DND-41 (cell line): ENCODE results near the gene ST6GALNAC3.

Source experiments
- ATAC-seq: fragments of 200-7000 bp; cut with Tn5 transposase; 3 replicates; pipeline ENCODE4 v1.9.1; 2021; ENCODE audit warnings: low read depth; ENCODE audit not compliant: insufficient read depth
- DNase-seq: peaks from one replicate; pipeline ENCODE4 v3.0.0-alpha.2; 2020
- H2AFZ ChIP-seq: 2 replicates; pipeline ENCODE4 v1.6.0; 2012; ENCODE audit warnings: low read depth, low read length
- H3K27ac ChIP-seq: 2 replicates; pipeline ENCODE4 v1.5.1; 2012; ENCODE audit warnings: low read length, inconsistent platforms
- H3K27me3 ChIP-seq: fragments of 200-600 bp; sonication (generic); 2 replicates; pipeline ENCODE4 v1.6.0; 2012; ENCODE audit warnings: low read length, mild to moderate bottlenecking, inconsistent platforms; ENCODE audit not compliant: insufficient read depth, poor library complexity
- H3K36me3 ChIP-seq: 2 replicates; pipeline ENCODE4 v1.5.1; 2012; ENCODE audit warnings: low read length, inconsistent platforms; ENCODE audit not compliant: insufficient read depth
- H3K4me1 ChIP-seq: 2 replicates; pipeline ENCODE4 v1.5.1; 2012; ENCODE audit warnings: mild to moderate bottlenecking, low read length; ENCODE audit not compliant: insufficient read depth
- H3K4me2 ChIP-seq: 2 replicates; pipeline ENCODE4 v1.6.0; 2012; ENCODE audit warnings: mild to moderate bottlenecking, moderate library complexity, low read length, inconsistent platforms; ENCODE audit not compliant: insufficient read depth
- H3K4me3 ChIP-seq, 2 experiments: fragments of 200-600 bp in 1 of 2; shearing (Covaris generic) in 1 of 2; 2 replicates each; pipeline ENCODE4 v1.5.1; 2012 to 2016; ENCODE audit warnings: inconsistent platforms in 2 of 2, low read length in 2 of 2, mild to moderate bottlenecking in 2 of 2, low read depth in 1 of 2, moderate library complexity in 1 of 2
- H3K79me2 ChIP-seq: 2 replicates; pipeline ENCODE4 v1.6.0; 2012; ENCODE audit warnings: low read length, inconsistent platforms; ENCODE audit not compliant: insufficient read depth
- H3K9ac ChIP-seq: 2 replicates; pipeline ENCODE4 v1.6.0; 2012; ENCODE audit warnings: low read depth, mild to moderate bottlenecking, inconsistent platforms, low read length, moderate library complexity
- H3K9me3 ChIP-seq: 2 replicates; pipeline ENCODE4 v1.5.1; 2012; ENCODE audit warnings: low read length, moderate library complexity, mild to moderate bottlenecking, inconsistent platforms; ENCODE audit not compliant: insufficient read depth, severe bottlenecking
- H4K20me1 ChIP-seq: 2 replicates; pipeline ENCODE4 v1.6.0; 2012; ENCODE audit warnings: low read length; ENCODE audit not compliant: insufficient read depth
- CTCF ChIP-seq: IDR thresholded peaks from 2 replicates; pipeline ENCODE4 v1.5.1; 2012; ENCODE audit warnings: borderline replicate concordance, low read length, moderate library complexity, mild to moderate bottlenecking; ENCODE audit not compliant: poor library complexity, severe bottlenecking; ENCODE audit errors: extremely low read depth
- EZH2 ChIP-seq: IDR thresholded peaks from 3 replicates; pipeline ENCODE4 v1.6.1; 2012; ENCODE audit warnings: borderline replicate concordance, low read depth, mild to moderate bottlenecking, moderate library complexity, low read length, inconsistent platforms; ENCODE audit not compliant: severe bottlenecking

The ST6GALNAC3 gene

DNA sequence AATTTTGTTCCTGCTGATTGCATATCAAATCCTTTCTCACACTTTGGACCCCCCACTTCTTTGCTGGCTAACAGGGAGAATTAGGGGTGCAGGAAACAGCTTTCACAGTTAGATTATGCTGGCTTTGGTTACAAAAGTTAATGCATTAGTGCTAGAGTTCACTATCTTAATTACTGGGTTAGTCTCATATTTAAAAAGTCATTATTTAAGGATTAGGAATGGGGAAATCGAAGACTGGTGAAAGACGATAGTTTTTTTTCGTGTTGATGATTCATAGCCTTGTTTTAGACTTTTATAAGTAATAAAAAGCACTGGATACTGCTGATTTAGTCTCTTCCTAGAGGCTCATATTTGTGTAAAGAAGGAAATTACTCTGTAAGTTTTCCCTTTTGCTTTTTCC, 11.6 kb downstream of the ST6GALNAC3 start:
- TF ChIP-seq EZH2, result no peak
- TF ChIP-seq CTCF, result no peak
- H3K4me2 ChIP-seq, result no peak overlapping the region
- no peak overlapping the region for H3K9ac ChIP-seq
- no peak overlapping the region for H2AFZ ChIP-seq
- no peaks in the 10 kb centered on the region for H3K79me2 ChIP-seq
- no peaks in the 10 kb centered on the region for H3K9me3 ChIP-seq
- H4K20me1 ChIP-seq, result no peaks in the 10 kb centered on the region
- H3K4me3 ChIP-seq, result no peak overlapping the region
- no peak overlapping the region for H3K27ac ChIP-seq
- ATAC-seq (no peak), DNase-seq (no peak)
- H3K36me3 ChIP-seq, result no peaks in the 10 kb centered on the region
- H3K27me3 ChIP-seq, result no peaks in the 10 kb centered on the region
- H3K4me1 ChIP-seq, result no peaks in the 10 kb centered on the region

DNA sequence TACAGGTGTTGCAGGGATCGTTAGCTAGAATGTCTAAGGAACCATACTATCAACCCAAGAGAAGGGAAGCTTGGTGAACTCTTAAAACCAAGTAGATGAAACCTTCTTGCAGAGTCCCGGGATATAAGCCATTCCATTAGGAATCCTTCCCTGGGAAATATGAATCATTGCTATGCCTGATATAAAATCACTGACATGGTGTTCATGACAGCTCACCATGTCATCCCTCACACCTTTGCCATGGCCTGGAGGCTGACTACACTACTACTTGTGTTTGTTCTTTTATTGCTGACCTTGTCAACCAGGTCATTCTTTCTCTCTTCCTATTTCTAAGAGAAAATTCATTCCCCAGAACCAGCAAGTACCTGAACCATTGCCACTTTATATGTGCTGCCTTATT, 12.1 kb downstream of the ST6GALNAC3 start:
- ATAC-seq (no peak), DNase-seq (no peak)
- Histone ChIP-seq H2AFZ (no peak overlapping the region), H3K27me3 (no peaks in the 10 kb centered on the region), H3K4me2 (no peak overlapping the region), H3K79me2 (no peaks in the 10 kb centered on the region), H3K36me3 (no peaks in the 10 kb centered on the region), H3K9ac (no peak overlapping the region), H4K20me1 (no peaks in the 10 kb centered on the region), H3K4me1 (no peaks in the 10 kb centered on the region), H3K9me3 (no peaks in the 10 kb centered on the region), H3K4me3 (no peak overlapping the region), H3K27ac (no peak overlapping the region)
- TF ChIP-seq EZH2 (no peak), CTCF (no peak)

- ATAC-seq (no peak), DNase-seq (no peak)
- Histone ChIP-seq H3K79me2 (no peaks in the 10 kb centered on the region), H3K4me3 (no peak overlapping the region), H3K27me3 (no peaks in the 10 kb centered on the region), H3K4me1 (no peaks in the 10 kb centered on the region), H3K4me2 (no peak overlapping the region), H3K9me3 (no peaks in the 10 kb centered on the region), H2AFZ (no peak overlapping the region), H3K9ac (no peak overlapping the region), H4K20me1 (no peaks in the 10 kb centered on the region), H3K27ac (no peak overlapping the region), H3K36me3 (no peaks in the 10 kb centered on the region)
- no peak for TF ChIP-seq CTCF
- TF ChIP-seq EZH2, result no peak
Observed at GRCh38 chr1:76090283-76091203, 16.0 kb downstream of the ST6GALNAC3 start.

GRCh38 chr1:76092812-76093211, 18.3 kb downstream of the ST6GALNAC3 start:
- Histone ChIP-seq H4K20me1 (no peaks in the 10 kb centered on the region), H3K4me1 (no peaks in the 10 kb centered on the region), H3K79me2 (no peaks in the 10 kb centered on the region), H3K27me3 (no peaks in the 10 kb centered on the region), H3K9me3 (no peaks in the 10 kb centered on the region), H3K36me3 (no peaks in the 10 kb centered on the region), H3K9ac (no peak overlapping the region), H2AFZ (no peak overlapping the region), H3K27ac (no peak overlapping the region), H3K4me2 (no peak overlapping the region), H3K4me3 (no peak overlapping the region)
- DNase-seq (no peak), ATAC-seq (no peak)
- TF ChIP-seq CTCF (no peak), EZH2 (no peak)
